Ishikawa (cell line): ENCODE measurements around the gene RBL1.

Experiments
- CEBPB ChIP-seq: IDR thresholded peaks from 2 replicates; pipeline ENCODE4 v1.6.1; 2012
- EP300 ChIP-seq: IDR thresholded peaks from 2 replicates; pipeline ENCODE4 v1.6.1; 2012; ENCODE audit warnings: borderline replicate concordance
- TCF12 ChIP-seq: IDR thresholded peaks from 2 replicates; pipeline ENCODE4 v1.6.1; 2012; ENCODE audit warnings: low read depth
- USF1 ChIP-seq: IDR thresholded peaks from 2 replicates; pipeline ENCODE4 v1.6.1; 2012
- ZBTB7A ChIP-seq: IDR thresholded peaks from 2 replicates; pipeline ENCODE4 v1.6.1; 2012; ENCODE audit warnings: low read depth
- TF ChIP-seq, protein P1 (sequence below): IDR thresholded peaks from 2 replicates; pipeline ENCODE4 v1.6.1; 2012

DNA sequence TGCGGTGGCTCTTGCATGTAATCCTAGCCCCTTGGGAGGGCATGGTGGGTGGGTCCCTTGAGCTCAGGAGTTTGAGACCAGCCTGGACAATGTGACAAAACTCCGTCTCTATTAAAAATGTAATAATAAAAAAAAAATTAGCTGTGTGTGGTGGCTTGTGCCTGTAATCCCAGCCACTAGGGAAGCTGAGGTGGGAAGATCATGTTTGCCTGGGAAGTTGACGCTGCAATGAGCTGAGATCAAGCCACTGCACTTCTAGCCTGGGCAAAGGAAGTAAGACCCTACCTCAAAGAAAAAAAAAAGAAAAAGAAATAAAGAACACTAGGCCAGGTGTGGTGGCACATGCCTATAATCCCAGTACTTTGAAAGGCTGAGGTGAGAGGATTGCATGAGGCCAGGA, 139.8 kb downstream of the RBL1 start:
- TF ChIP-seq USF1, result no peak
- no peak for TF ChIP-seq CEBPB
- TF ChIP-seq, protein P1, sequence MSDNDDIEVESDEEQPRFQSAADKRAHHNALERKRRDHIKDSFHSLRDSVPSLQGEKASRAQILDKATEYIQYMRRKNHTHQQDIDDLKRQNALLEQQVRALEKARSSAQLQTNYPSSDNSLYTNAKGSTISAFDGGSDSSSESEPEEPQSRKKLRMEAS, result no peak
- TF ChIP-seq ZBTB7A, result no peak
- no peak for TF ChIP-seq TCF12
- TF ChIP-seq EP300, result no peak
